HuH-7 (cell line): Measurements from ENCODE around the gene ERP44.
A peak's percentile ranks its signal among the peaks of the same experiment; 100 is the strongest.
"Not testable (repeated sequence)": the region's sequence is repeated elsewhere in the genome, so short reads cannot be mapped to it uniquely, and the experiment has no call there.

Experiments used
- DNase-seq: peaks from one replicate; pipeline ENCODE4 v3.0.0; 2011; ENCODE audit warnings: low spot score

The ERP44 gene

GRCh38 chr9:100100146-100100667 is 1.4 kb upstream of the ERP44 start:
- no peak for DNase-seq

DNA sequence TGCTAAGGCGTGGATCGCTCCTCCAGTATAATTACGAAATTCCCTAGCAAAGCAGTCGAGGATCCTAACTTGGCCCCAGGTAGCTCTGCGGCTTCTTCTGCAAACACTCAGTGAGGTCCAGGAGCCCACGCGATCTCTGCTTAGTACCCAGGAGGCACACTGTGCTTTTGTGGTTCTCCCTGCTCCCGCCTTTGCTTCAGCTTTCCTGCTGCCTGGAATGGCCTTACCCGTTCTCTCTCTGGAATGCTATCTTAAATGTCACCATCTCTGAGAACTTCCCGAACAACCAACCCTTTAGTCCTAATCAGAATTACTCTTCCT is 882 bp upstream of the ERP44 start:
- peak; percentile 26 for DNase-seq

GRCh38 chr9:100098046-100098886 is 534 bp downstream of the ERP44 start:
- peak; percentile 53 for DNase-seq

DNA sequence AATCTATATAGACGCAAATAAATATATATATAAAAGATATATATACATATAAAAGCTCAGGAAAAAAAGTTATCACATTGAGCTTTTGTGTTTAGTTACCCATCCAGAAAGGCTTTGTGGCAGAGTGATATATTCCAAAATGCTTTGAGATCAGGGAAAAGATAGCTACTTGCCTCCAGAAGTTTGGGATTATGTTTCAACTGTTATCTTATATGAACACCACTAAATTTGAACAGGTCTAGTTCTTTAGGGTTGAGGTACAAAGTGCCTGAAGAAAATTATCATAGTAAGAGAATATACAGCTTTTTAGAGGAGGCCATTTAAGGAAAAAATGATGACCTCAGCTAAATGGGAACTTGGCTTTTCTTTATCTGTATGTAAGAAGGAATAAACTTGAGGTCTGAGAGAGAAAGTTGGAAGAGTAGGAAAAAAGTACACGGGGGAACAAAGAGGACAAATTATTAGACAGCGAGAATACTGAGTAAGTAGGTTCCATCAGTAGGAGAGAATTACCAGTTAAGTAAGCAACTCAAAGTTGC is 2.4 kb downstream of the ERP44 start:
- DNase-seq: no peak

DNA sequence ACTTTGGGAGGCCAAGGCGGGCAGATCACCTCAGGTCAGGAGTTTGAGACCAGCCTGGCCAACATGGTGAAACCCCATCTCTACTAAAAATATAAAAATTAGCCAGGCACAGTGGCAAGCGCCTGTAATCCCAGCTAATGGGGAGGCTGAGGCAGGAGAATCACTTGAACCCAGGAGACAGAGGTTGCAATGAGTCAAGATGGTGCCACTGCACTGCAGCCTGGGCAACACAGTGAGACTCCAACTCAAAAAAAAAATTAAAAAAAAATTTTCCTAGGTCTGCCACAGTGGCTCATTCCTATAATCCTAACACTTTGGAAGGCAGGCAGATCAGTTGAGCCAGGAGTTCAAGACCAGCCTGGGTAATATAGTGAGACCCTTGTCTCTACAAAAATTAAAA is 4.4 kb downstream of the ERP44 start:
- DNase-seq: not testable (repeated sequence)

GRCh38 chr9:100092066-100092465 is 6.7 kb downstream of the ERP44 start:
- DNase-seq: no peak

DNA sequence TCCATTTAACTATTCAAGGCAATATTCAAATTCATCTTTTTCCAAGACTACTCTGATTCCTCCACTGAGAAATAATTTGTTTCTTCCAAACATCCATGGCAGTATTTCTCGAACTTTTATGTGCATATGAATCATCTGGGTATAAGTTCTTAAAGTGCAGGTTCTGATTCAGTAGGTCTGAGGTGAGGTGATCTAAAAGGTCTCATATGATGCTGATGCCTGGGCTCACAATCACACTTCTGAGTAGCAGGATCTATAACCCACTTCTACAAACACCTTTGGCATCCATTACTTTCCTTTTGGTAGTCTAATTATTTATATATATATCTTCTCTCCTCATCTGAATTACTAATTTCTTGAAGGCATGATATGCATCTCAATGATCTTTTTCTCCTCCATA is 7.2 kb downstream of the ERP44 start:
- no peak for DNase-seq

GRCh38 chr9:100090880-100091279 is 7.9 kb downstream of the ERP44 start:
- DNase-seq: no peak

- no peak for DNase-seq
Observed at GRCh38 chr9:100088202-100088601, 10.6 kb downstream of the ERP44 start.

GRCh38 chr9:100087218-100087617 is 11.6 kb downstream of the ERP44 start:
- no peak for DNase-seq

DNA sequence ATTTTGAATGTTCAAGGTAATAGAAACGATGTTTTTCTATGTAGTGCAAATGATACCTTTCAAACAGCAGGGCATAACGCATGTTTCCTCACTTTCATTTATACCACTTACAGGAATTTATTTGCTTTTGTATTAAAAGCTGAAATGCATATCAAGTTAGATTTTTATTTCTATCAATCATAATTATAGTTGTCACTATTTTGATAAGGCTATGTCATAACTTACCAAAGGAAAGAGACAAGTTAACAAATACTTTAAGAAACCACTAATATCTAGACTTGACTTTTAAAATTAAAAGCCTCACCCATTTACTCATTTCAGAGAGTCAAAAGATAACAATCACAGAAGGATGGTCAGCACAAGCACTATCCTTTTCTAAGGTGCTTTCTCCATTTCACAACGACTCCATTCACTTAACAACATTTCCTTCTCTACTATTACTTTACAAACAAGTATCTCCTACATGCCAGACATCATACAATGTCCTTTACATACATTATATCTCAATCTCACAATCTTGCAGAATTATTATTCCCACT is 12.6 kb downstream of the ERP44 start:
- DNase-seq: no peak

GRCh38 chr9:100084734-100085133 is 14.1 kb downstream of the ERP44 start:
- DNase-seq: no peak

DNA sequence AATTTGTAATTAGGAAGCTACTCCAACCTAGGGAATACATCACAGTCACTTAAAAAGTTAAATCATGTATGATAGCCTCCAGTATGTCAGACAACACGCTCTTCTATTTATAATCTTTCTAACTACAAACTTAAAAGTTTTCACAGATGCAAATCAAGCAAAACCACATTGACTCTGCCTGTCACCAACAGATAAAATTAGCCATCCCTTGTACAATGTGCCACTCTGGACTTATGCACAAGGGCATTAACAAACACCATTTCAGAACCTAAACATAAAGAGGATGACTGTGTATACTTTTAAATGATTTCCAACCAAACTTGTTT is 14.7 kb downstream of the ERP44 start:
- DNase-seq: no peak

DNA sequence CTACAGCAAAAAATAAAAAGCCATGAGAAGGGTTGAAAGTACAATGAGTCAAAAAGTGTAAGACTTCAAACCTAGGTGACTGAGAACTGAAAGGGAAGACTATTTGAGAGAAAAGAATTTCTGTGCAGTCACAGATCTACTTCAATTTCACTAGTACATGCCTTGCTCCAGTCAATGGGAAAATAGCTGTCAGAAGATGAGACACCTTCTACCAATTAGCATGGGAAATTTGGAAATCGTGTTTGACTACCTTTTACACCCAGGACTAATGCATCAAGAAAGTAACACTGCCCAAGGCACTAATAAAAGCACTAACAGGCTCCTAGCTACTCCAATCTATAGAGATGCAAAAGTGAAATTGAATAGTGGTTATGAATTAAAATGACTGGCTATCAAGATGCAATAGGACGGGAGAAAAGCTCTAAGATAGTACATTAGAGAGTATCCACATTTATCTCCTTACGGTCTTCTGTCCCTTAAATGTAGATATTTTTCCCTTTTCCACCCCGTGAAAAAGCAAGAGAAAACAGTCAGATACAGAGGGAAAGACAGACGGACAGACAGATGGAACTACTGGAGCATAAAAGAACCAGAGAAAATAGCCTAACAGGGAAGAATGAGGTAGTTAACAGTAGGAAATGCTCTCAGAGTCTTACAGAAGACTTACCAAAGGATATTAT is 15.2 kb downstream of the ERP44 start:
- DNase-seq: no peak

DNA sequence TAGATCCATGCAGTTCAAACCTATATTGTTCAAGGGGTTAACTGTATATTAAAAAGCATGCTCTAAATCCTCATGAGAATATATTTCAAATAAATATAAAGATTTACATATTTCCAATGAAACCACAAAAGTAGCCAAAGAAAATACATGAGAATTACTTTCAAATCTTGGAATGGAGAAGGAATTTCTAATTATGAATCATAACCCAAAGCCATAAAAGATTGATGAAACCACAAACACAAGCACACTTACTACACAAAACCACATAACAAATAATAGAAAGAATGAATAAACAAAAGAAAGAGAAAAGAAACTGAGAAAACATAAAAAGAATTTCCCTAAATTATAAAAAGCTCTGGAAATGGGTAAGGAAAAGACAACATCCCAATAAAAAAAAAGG is 16.0 kb downstream of the ERP44 start:
- DNase-seq: no peak

- not testable (repeated sequence) for DNase-seq
Observed at GRCh38 chr9:100076256-100076655, 22.5 kb downstream of the ERP44 start.

GRCh38 chr9:100074989-100075388 is 23.8 kb downstream of the ERP44 start:
- DNase-seq: no peak

GRCh38 chr9:100074093-100074492 is 24.7 kb downstream of the ERP44 start:
- DNase-seq: no peak

DNA sequence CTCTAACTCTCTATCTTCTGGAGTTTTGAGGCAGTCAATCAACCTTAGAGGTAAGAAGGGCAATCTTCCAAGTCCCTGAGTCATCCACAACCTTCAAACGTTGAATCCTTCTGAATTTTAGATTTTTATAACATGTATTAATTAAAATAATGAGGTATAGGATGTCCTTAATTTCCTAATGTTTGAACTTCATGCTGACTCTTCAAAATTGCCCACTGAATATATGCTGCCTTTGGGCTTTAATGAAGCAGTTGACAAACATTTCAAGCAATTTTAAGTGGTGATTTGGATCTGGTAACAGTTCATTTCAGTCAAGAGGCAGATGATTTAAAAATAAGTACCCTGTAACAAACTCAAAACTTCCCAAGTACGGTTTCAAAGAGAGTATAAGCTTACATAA is 26.0 kb downstream of the ERP44 start:
- DNase-seq: no peak

GRCh38 chr9:100071271-100071670 is 27.5 kb downstream of the ERP44 start:
- no peak for DNase-seq

GRCh38 chr9:100070104-100071041 is 28.4 kb downstream of the ERP44 start:
- DNase-seq: no peak

- DNase-seq: not testable (repeated sequence)
Observed at GRCh38 chr9:100069068-100069467, 29.7 kb downstream of the ERP44 start.
